ENCODE results near the gene CASQ2.
"Not testable (repeated sequence)": the region's sequence is repeated elsewhere in the genome, so short reads cannot be mapped to it uniquely, and the experiment has no call there.

The CASQ2 gene

GRCh38 chr1:115782571-115783281 lies 14.2 kb upstream of the CASQ2 start:
- DNase-seq (ENCODE audit: low spot score) = no peak
- TF ChIP-seq CTCF (IDR thresholded peaks at IDR 0.05) = no peak
- Histone ChIP-seq H3K4me3 (no peak overlapping the region), H3K27ac (no peak overlapping the region)

- no peak for DNase-seq (ENCODE audit: low spot score)
- no peak overlapping the region for H3K27ac ChIP-seq
- no peak overlapping the region for H3K4me3 ChIP-seq
- TF ChIP-seq CTCF (IDR thresholded peaks at IDR 0.05) = no peak
Measured at GRCh38 chr1:115781851-115782250, 13.3 kb upstream of the CASQ2 start.

- TF ChIP-seq CTCF (IDR thresholded peaks at IDR 0.05) = no peak
- no peak overlapping the region for H3K4me3 ChIP-seq
- H3K27ac ChIP-seq = no peak overlapping the region
- DNase-seq (ENCODE audit: low spot score) = no peak
Measured at GRCh38 chr1:115781343-115781742, 12.8 kb upstream of the CASQ2 start.

- not testable (repeated sequence) for DNase-seq (ENCODE audit: low spot score); H3K27ac ChIP-seq; H3K4me3 ChIP-seq
Measured at GRCh38 chr1:115780655-115781054, 12.1 kb upstream of the CASQ2 start.

- not testable (repeated sequence) for H3K4me3 ChIP-seq; DNase-seq (ENCODE audit: low spot score); H3K27ac ChIP-seq
Measured at GRCh38 chr1:115779075-115779474, 10.6 kb upstream of the CASQ2 start.

GRCh38 chr1:115771847-115772457 lies 3.4 kb upstream of the CASQ2 start:
- peak; percentile 85 for DNase-seq (ENCODE audit: low spot score)
- Histone ChIP-seq H3K27ac (peak overlapping the region; percentile 50 to 65), H3K4me3 (peak overlapping the region; percentile 52)
- peak; percentile 54 for TF ChIP-seq CTCF (IDR thresholded peaks at IDR 0.05)

GRCh38 chr1:115771094-115771846 lies 2.8 kb upstream of the CASQ2 start:
- no peak for DNase-seq (ENCODE audit: low spot score)
- TF ChIP-seq CTCF (IDR thresholded peaks at IDR 0.05) = no peak
- peak overlapping the region; percentile 52 for H3K4me3 ChIP-seq

GRCh38 chr1:115767403-115767802 lies 1.1 kb downstream of the CASQ2 start:
- peak overlapping the region; percentile 70 for H3K4me3 ChIP-seq
- no peak for TF ChIP-seq CTCF (IDR thresholded peaks at IDR 0.05)
- H3K27ac ChIP-seq = peak overlapping the region; percentile 67 to 91
- DNase-seq (ENCODE audit: low spot score) = no peak

More at GRCh38 chr1:115771094-115771846, 2.8 kb upstream of the CASQ2 start:
- H3K27ac ChIP-seq = peak overlapping the region; percentile 50 to 65

Data from coronary artery (tissue), 2 donors.